Uterus (tissue), 2 donors: ENCODE results near the gene GMPR2.

Experiments
- POLR2A ChIP-seq, 2 donors: fragments of 450-650 bp; IDR thresholded peaks; one replicate each; pipeline ENCODE4 v1.6.1; 2016; ENCODE audit warnings: antibody characterized with exemption in 2 of 2, mild to moderate bottlenecking in 1 of 2, moderate library complexity in 1 of 2
- TF ChIP-seq, protein P1 (sequence below), 4 experiments: fragments of 200-600 bp in 2 of 4; fragments of 450-650 bp in 2 of 4; sonication (generic) in 2 of 4; IDR thresholded peaks; one replicate each; pipeline ENCODE4 v1.5.1; 2016 to 2019; ENCODE audit warnings: antibody characterized with exemption in 4 of 4, mild to moderate bottlenecking in 2 of 4, moderate library complexity in 1 of 4

DNA sequence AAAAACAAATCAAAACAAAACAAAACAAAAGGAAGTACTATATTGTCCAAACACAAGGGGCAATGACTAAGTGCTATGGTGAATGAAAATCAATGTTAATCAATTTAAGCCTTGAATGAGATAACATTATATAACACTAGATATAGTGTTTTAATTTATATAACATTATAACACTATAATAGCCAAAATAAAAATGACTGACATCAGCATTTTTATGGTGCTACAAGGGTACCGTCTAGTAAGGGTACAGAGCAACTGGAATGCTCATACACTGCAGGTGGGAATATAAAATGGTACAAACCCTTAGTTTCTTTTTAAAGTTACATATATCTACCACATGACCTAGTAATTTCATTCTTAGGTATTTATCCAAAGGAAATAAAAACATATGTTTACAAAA lies 6.3 kb upstream of the GMPR2 start:
- TF ChIP-seq, protein P1, sequence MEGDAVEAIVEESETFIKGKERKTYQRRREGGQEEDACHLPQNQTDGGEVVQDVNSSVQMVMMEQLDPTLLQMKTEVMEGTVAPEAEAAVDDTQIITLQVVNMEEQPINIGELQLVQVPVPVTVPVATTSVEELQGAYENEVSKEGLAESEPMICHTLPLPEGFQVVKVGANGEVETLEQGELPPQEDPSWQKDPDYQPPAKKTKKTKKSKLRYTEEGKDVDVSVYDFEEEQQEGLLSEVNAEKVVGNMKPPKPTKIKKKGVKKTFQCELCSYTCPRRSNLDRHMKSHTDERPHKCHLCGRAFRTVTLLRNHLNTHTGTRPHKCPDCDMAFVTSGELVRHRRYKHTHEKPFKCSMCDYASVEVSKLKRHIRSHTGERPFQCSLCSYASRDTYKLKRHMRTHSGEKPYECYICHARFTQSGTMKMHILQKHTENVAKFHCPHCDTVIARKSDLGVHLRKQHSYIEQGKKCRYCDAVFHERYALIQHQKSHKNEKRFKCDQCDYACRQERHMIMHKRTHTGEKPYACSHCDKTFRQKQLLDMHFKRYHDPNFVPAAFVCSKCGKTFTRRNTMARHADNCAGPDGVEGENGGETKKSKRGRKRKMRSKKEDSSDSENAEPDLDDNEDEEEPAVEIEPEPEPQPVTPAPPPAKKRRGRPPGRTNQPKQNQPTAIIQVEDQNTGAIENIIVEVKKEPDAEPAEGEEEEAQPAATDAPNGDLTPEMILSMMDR (IDR thresholded peaks at IDR 0.05), result no peak
- TF ChIP-seq POLR2A (IDR thresholded peaks at IDR 0.05), result no peak
